DND-41 (cell line): Measurements from ENCODE around the gene OBSCN.

ENCODE experiments used
- ATAC-seq: fragments of 200-7000 bp; cut with Tn5 transposase; 3 replicates; pipeline ENCODE4 v1.9.1; 2021; ENCODE audit warnings: low read depth; ENCODE audit not compliant: insufficient read depth
- DNase-seq: peaks from one replicate; pipeline ENCODE4 v3.0.0-alpha.2; 2020
- H2AFZ ChIP-seq: 2 replicates; pipeline ENCODE4 v1.6.0; 2012; ENCODE audit warnings: low read depth, low read length
- H3K27ac ChIP-seq: 2 replicates; pipeline ENCODE4 v1.5.1; 2012; ENCODE audit warnings: low read length, inconsistent platforms
- H3K27me3 ChIP-seq: fragments of 200-600 bp; sonication (generic); 2 replicates; pipeline ENCODE4 v1.6.0; 2012; ENCODE audit warnings: low read length, mild to moderate bottlenecking, inconsistent platforms; ENCODE audit not compliant: insufficient read depth, poor library complexity
- H3K36me3 ChIP-seq: 2 replicates; pipeline ENCODE4 v1.5.1; 2012; ENCODE audit warnings: low read length, inconsistent platforms; ENCODE audit not compliant: insufficient read depth
- H3K4me1 ChIP-seq: 2 replicates; pipeline ENCODE4 v1.5.1; 2012; ENCODE audit warnings: mild to moderate bottlenecking, low read length; ENCODE audit not compliant: insufficient read depth
- H3K4me2 ChIP-seq: 2 replicates; pipeline ENCODE4 v1.6.0; 2012; ENCODE audit warnings: mild to moderate bottlenecking, moderate library complexity, low read length, inconsistent platforms; ENCODE audit not compliant: insufficient read depth
- H3K4me3 ChIP-seq, 2 experiments: fragments of 200-600 bp in 1 of 2; shearing (Covaris generic) in 1 of 2; 2 replicates each; pipeline ENCODE4 v1.5.1; 2012 to 2016; ENCODE audit warnings: inconsistent platforms in 2 of 2, low read length in 2 of 2, mild to moderate bottlenecking in 2 of 2, low read depth in 1 of 2, moderate library complexity in 1 of 2
- H3K79me2 ChIP-seq: 2 replicates; pipeline ENCODE4 v1.6.0; 2012; ENCODE audit warnings: low read length, inconsistent platforms; ENCODE audit not compliant: insufficient read depth
- H3K9ac ChIP-seq: 2 replicates; pipeline ENCODE4 v1.6.0; 2012; ENCODE audit warnings: low read depth, mild to moderate bottlenecking, inconsistent platforms, low read length, moderate library complexity
- H3K9me3 ChIP-seq: 2 replicates; pipeline ENCODE4 v1.5.1; 2012; ENCODE audit warnings: low read length, moderate library complexity, mild to moderate bottlenecking, inconsistent platforms; ENCODE audit not compliant: insufficient read depth, severe bottlenecking
- H4K20me1 ChIP-seq: 2 replicates; pipeline ENCODE4 v1.6.0; 2012; ENCODE audit warnings: low read length; ENCODE audit not compliant: insufficient read depth
- CTCF ChIP-seq: IDR thresholded peaks from 2 replicates; pipeline ENCODE4 v1.5.1; 2012; ENCODE audit warnings: borderline replicate concordance, low read length, moderate library complexity, mild to moderate bottlenecking; ENCODE audit not compliant: poor library complexity, severe bottlenecking; ENCODE audit errors: extremely low read depth
- EZH2 ChIP-seq: IDR thresholded peaks from 3 replicates; pipeline ENCODE4 v1.6.1; 2012; ENCODE audit warnings: borderline replicate concordance, low read depth, mild to moderate bottlenecking, moderate library complexity, low read length, inconsistent platforms; ENCODE audit not compliant: severe bottlenecking

Gene OBSCN

GRCh38 chr1:228348708-228349467 is 141.0 kb downstream of the OBSCN start:
- no peak for ATAC-seq
- H3K9me3 ChIP-seq, result no peaks in the 10 kb centered on the region
- TF ChIP-seq EZH2 (no peak), CTCF (no peak)

GRCh38 chr1:228349701-228350171 is 141.9 kb downstream of the OBSCN start:
- no peaks in the 10 kb centered on the region for H3K79me2 ChIP-seq
- H3K27me3 ChIP-seq, result no peaks in the 10 kb centered on the region
- H4K20me1 ChIP-seq, result no peaks in the 10 kb centered on the region; the same call in 1 of the 2 replicates
- H3K27ac ChIP-seq, result no peak overlapping the region
- ATAC-seq (no peak), DNase-seq (no peak)
- H3K9me3 ChIP-seq, result no peaks in the 10 kb centered on the region
- H3K4me3 ChIP-seq, result no peak overlapping the region
- H2AFZ ChIP-seq, result no peak overlapping the region
- TF ChIP-seq CTCF, result no peak
- TF ChIP-seq EZH2, result no peak
- no peaks in the 10 kb centered on the region for H3K4me1 ChIP-seq
- no peaks in the 10 kb centered on the region for H3K36me3 ChIP-seq
- H3K9ac ChIP-seq, result no peak overlapping the region
- no peak overlapping the region for H3K4me2 ChIP-seq

More at GRCh38 chr1:228348708-228349467, 141.0 kb downstream of the OBSCN start:
- Histone ChIP-seq H3K36me3 (peaks cover 4% of the 10 kb centered on the region; the same call in 1 of the 2 replicates), H4K20me1 (no peaks in the 10 kb centered on the region; the same call in 1 of the 2 replicates), H2AFZ (no peak overlapping the region), H3K79me2 (no peaks in the 10 kb centered on the region), H3K4me2 (no peak overlapping the region), H3K4me3 (no peak overlapping the region), H3K27ac (no peak overlapping the region), H3K9ac (no peak overlapping the region), H3K4me1 (no peaks in the 10 kb centered on the region), H3K27me3 (no peaks in the 10 kb centered on the region)
- no peak for DNase-seq

- no peak for TF ChIP-seq CTCF
- TF ChIP-seq EZH2, result no peak
- no peaks in the 10 kb centered on the region for H3K27me3 ChIP-seq
- no peak for ATAC-seq
These were observed 142.4 kb downstream of the OBSCN start for GRCh38 chr1:228350179-228350742.

More at GRCh38 chr1:228350179-228350742, 142.4 kb downstream of the OBSCN start:
- no peak for DNase-seq
- Histone ChIP-seq H3K9ac (no peak overlapping the region), H3K36me3 (no peaks in the 10 kb centered on the region), H3K79me2 (no peaks in the 10 kb centered on the region), H4K20me1 (no peaks in the 10 kb centered on the region; the same call in 1 of the 2 replicates), H3K9me3 (no peaks in the 10 kb centered on the region), H3K4me2 (no peak overlapping the region), H3K4me3 (no peak overlapping the region), H3K4me1 (no peaks in the 10 kb centered on the region), H2AFZ (no peak overlapping the region), H3K27ac (no peak overlapping the region)
